HG03575 (cell line): ENCODE results near the gene GOLGA3.
"Not testable (repeated sequence)": the region's sequence is repeated elsewhere in the genome, so short reads cannot be mapped to it uniquely, and the experiment has no call there.

ENCODE experiments used
- ATAC-seq: cut with Tn5 transposase; IDR thresholded peaks from one replicate; pipeline ENCODE4 v1.9.1; 2021; ENCODE audit not compliant: unreplicated experiment, insufficient number of reproducible peaks, low FRiP score; ENCODE audit errors: extremely low read depth

Gene GOLGA3

GRCh38 chr12:132761921-132762583, 66.6 kb downstream of the GOLGA3 start:
- ATAC-seq, result no peak

- ATAC-seq, result no peak
Observed at GRCh38 chr12:132761032-132761920, 67.4 kb downstream of the GOLGA3 start, which contains the start of gene ANKLE2. TSS of gene ANKLE2 (minus strand) at chr12:132761832. CDS start at chr12:132761798, 34 bp downstream.

GRCh38 chr12:132759359-132759758, 69.3 kb downstream of the GOLGA3 start:
- ATAC-seq, result no peak

GRCh38 chr12:132758825-132759224, 69.8 kb downstream of the GOLGA3 start:
- ATAC-seq, result not testable (repeated sequence)

- no peak for ATAC-seq
Observed at GRCh38 chr12:132754160-132754932, 74.3 kb downstream of the GOLGA3 start.

GRCh38 chr12:132753670-132754069, 75.0 kb downstream of the GOLGA3 start:
- not testable (repeated sequence) for ATAC-seq

- ATAC-seq, result no peak
Observed at GRCh38 chr12:132748319-132748718, 80.3 kb downstream of the GOLGA3 start.

GRCh38 chr12:132747896-132748295, 80.8 kb downstream of the GOLGA3 start:
- ATAC-seq, result no peak

- no peak for ATAC-seq
Observed at GRCh38 chr12:132747395-132747794, 81.3 kb downstream of the GOLGA3 start.

- ATAC-seq, result no peak
Observed at GRCh38 chr12:132746613-132747012, 82.1 kb downstream of the GOLGA3 start.

- ATAC-seq, result no peak
Observed at GRCh38 chr12:132743831-132744230, 84.8 kb downstream of the GOLGA3 start.

- ATAC-seq, result no peak
Observed at GRCh38 chr12:132741620-132742019, 87.0 kb downstream of the GOLGA3 start.

GRCh38 chr12:132740652-132741051, 88.0 kb downstream of the GOLGA3 start:
- ATAC-seq, result no peak

GRCh38 chr12:132740313-132740646, 88.4 kb downstream of the GOLGA3 start:
- ATAC-seq, result no peak

GRCh38 chr12:132739600-132740312, 88.9 kb downstream of the GOLGA3 start:
- ATAC-seq, result no peak

- ATAC-seq, result no peak
Observed at GRCh38 chr12:132736913-132737312, 91.8 kb downstream of the GOLGA3 start.

- no peak for ATAC-seq
Observed at GRCh38 chr12:132736378-132736777, 92.3 kb downstream of the GOLGA3 start.

GRCh38 chr12:132735496-132735895, 93.2 kb downstream of the GOLGA3 start:
- ATAC-seq, result no peak

- ATAC-seq, result no peak
Observed at GRCh38 chr12:132734206-132734605, 94.5 kb downstream of the GOLGA3 start.
